GM19099 (cell line): ENCODE data around the gene COL5A3.

Source experiments
- POLR2A ChIP-seq: IDR thresholded peaks from 3 replicates; pipeline ENCODE4 v1.6.1; 2011; ENCODE audit warnings: low read depth; ENCODE audit not compliant: insufficient read length; ENCODE audit errors: extremely low read depth

The COL5A3 gene

DNA sequence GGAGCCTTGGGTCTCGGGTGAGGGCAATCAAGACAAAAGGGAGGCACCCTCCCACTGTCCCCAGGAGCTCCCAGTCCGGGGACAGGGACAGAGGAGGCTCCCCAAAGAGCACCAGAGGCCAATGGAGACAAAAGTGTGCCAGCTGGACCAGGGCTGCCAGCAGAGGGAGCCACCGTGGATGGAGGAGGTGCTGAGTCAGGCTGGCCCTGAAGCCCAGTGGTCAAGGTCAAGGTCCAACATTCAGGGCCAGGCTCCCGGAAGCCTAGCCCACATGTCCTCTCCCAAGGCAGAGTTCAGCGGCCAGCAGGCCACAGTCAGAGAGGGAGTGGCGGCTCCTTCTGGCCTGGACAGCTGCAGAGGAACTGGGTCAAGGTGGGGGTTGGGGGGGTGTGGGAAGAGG is 8.4 kb downstream of the COL5A3 start:
- no peak for TF ChIP-seq POLR2A

- no peak for TF ChIP-seq POLR2A
These were observed 10.0 kb downstream of the COL5A3 start for GRCh38 chr19:10000171-10000826.

DNA sequence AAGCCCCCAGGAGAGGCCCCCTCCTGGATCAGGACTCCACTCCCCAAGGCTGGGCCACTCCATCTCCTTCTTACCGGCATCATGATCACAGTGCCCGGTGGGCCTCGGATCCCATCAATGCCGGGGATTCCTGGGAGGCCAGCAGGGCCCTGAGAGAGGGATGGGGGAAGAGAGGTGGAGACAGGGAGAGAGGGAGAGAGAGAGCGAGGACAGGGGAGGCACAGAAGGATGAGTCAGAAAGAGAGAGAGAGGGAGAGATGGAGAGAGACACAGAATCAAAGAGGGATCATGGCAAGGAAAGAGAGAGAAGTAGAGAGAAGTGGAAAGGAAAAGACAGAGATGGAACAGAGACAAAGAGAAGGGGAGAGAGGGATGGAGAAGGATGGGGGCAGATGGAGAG is 13.8 kb downstream of the COL5A3 start:
- TF ChIP-seq POLR2A = no peak

DNA sequence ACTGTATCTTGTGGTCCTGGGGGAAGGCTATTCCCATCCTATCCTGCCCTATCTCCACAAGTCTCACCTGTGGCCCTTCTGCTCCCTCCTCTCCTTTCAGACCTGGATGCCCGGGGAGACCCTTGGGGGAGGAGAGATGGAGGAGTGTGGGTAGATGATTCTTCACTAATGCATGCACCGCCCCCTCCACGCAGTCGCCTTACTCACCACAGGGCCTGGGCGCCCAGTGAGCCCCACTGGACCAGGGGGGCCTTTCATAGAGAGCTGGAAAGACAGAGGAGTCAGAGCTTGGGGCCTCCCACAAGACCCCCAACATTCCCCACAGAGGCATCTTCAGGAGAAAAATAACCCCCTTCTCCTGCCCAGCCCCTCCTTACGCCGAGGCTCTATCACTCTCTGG is 14.3 kb downstream of the COL5A3 start:
- no peak for TF ChIP-seq POLR2A

DNA sequence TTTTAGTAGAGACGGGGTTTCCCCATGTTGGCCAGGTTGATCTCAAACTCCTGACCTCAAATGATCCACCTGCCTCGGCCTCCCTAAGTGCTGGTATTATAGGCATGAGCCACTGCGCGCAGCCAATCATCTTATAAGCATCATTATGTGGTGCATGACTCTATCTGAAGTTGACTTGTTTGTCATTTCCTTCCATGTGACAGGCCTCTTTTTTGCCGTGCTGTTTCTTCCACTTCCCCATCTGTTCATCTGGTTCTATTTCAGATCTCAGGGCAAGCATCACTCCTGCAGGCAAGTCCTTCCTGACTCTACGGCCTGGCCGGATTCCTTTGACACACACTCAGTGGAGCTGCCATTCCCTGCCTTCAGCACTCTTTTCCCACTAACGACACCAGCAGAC is 15.2 kb downstream of the COL5A3 start:
- no peak for TF ChIP-seq POLR2A

GRCh38 chr19:9991425-9992191 is 18.7 kb downstream of the COL5A3 start:
- no peak for TF ChIP-seq POLR2A

GRCh38 chr19:9989504-9989903 is 20.8 kb downstream of the COL5A3 start:
- no peak for TF ChIP-seq POLR2A

DNA sequence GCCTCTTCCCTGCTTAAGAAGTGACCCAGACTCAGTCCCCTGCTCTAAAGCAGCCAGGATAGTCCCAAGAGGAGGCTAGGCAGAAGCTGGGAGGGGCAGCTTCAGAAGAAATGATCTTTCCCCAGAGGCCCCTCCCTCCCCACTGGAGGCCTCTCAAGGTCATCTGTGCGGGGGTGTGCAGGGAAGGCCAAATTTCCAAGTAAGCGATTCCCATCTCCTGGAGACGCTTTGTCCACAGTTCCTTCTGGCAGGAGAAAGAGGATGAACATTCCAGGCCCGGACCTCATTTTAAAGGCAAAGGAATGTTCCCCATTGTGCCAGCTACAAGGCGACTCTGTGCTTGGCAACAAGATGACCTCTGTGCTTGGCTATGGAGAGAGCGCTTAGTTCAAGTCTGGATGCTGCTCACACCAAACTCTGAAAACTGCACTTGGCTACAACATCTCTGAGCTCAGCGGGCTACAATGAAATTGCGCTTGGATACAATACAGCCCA is 23.5 kb downstream of the COL5A3 start:
- no peak for TF ChIP-seq POLR2A

DNA sequence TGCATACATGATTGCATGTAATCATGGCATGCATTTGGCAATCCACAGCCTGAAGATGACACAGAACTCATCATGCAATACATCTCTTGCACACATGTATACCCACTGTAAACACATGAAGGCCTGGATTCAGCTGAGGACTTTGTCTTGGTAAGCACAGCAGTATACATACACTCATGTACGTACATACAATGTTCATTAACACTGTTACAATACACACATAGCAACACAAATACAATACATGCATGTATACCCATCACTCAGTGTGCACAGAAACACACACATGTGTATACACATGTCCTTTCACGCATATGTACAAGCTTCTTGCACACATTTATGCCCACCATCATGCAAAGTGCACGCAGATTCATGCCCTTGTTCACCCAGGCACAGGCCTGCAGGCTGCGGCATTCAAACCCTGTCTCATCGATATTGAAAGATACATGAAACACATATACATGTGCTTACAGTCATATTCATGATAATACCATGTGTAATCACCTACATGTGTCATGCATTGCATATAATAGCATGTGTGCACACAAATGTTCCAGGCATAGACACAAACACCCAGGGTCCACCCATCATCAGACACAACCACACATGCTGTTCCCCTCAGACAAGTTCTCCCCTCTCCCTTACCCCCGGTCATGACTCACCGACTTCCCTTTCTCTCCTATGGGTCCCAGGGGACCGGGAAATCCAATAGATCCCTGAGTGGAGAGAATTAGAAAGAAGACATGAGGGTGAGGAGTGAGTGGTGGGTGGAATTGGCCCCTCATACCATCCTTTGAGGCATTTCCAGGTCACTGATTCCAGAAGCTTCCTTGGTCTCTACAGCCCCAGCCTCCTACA is 28.7 kb downstream of the COL5A3 start:
- no peak for TF ChIP-seq POLR2A

GRCh38 chr19:9972103-9972502 is 38.2 kb downstream of the COL5A3 start:
- TF ChIP-seq POLR2A = no peak

DNA sequence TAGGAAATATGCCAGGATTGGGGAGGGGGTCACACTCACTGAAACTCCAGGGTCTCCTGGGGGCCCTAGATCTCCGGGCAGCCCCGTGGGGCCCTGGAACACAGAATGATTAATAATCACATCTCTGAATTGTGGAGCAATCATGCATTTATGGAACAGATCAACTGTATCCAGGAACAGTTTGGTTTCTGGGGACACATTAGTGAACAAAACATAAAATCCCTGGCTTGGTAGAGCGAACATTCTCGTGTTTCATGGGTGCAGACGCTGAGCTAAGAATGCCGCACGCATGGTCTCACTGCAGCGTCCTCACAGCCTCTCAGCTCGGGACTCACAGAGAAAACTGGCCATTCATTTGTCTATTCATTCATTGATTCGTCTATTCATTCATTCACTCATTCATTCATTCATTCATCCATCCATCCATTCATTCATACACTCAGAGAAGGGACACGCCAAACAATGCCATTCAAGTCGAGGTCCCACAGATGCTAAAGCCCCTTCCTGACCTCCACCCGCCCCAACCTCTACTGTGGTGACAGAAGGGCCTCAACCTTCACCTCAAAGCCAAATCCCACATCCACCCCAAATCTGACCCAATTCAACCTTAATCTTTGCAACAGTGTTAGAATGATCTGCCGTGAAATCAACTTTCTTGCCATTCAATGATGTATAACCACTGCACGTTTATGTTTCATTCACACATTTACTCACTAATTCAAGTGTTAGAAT is 39.0 kb downstream of the COL5A3 start:
- TF ChIP-seq POLR2A = no peak

GRCh38 chr19:9970481-9970880 is 39.8 kb downstream of the COL5A3 start:
- no peak for TF ChIP-seq POLR2A

- TF ChIP-seq POLR2A = no peak
These were observed 40.7 kb downstream of the COL5A3 start for GRCh38 chr19:9969688-9969975.

DNA sequence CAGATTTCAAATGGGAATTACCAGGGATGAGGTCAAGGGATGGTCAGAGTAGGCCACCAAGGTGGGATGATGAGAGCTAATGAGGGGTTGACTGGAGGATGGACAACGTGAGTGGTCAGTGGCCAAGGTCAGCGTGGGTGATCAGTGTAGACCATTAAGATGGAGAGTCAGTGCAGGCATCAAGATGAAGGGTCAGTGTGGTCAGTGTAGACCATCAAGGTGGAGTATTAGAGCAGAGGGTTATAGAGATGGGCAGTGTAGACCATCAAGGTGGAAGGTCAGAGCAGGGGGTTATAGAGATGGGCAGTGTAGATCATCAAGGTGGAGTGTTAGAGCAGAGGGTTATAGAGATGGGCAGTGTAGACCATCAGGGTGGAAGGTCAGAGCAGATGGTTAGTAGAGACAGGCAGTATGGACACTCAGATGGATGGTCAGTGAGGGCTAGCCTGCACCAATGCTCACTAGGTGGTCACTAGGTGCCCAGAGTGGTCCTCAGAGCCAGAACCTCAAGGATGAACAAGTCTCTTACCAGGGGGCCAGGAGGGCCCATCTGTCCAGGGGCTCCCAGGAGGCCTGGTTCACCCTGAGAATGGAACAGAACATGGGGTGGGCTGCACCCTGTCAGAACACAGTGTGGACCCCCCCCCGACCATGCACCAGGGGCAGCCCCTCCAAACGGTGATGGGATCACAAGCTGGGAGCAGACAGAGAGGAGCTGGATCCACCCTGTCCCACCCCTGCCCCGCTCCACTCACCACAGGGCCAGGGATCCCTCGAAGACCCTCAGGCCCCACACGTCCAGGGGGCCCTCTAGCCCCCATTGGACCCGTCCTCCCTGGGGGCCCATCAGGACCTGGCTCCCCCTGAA is 41.2 kb downstream of the COL5A3 start:
- no peak for TF ChIP-seq POLR2A

DNA sequence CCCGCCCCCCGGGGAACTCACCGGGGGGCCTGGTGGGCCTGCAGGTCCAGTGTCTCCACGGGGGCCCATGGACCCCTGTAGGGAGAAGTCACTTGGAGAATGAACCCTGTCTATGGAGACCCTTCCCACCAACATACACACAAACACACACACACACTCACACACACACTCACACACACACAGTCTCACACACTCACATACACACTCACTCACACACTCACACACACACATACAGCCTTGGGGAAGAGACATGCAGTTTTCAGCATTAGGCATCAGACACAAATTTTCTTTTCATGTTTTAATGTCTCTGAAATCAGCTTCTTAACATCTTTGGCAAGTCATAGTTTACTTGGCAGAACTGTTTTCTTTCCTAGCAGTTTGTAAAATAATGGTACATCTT is 43.0 kb downstream of the COL5A3 start:
- no peak for TF ChIP-seq POLR2A

GRCh38 chr19:9966448-9966847 is 43.9 kb downstream of the COL5A3 start:
- TF ChIP-seq POLR2A = no peak
